ENCODE results near the gene CCDC197. TPM values are rescaled to one million over a fixed set of nuclear protein-coding genes. Genes with fewer than 3 reads are reported as not detected.

The CCDC197 gene
- total and polyA plus RNA-seq, 7 experiments from 2014 or later: not detected

GRCh38 chr14:94029265-94029664 lies 32.2 kb downstream of the CCDC197 start:
- H3K4me3 Mint-ChIP-seq: peak overlapping the region in 2 of 10 donors; percentile 27 to 51
- peaks cover 0 to 2% (median 0%) of the 10 kb centered on the region in 5 donors for H3K36me3 Mint-ChIP-seq
- ATAC-seq (no peak), DNase-seq (no peak)
- peaks cover 0 to 2% (median 0%) of the 10 kb centered on the region in 5 donors for H3K27me3 Mint-ChIP-seq
- Histone ChIP-seq H3K27ac (ENCODE audit: low read depth, low read length) (no peak overlapping the region), H3K4me1 (ENCODE audit: control insufficient read depth in 2 of 2, insufficient read depth in 2 of 2, low read length in 2 of 2) (peaks cover 5 to 12% of the 10 kb centered on the region in 2 donors), H3K9me3 (ENCODE audit: control insufficient read depth in 2 of 3, low read length in 3 of 3) (no peaks in the 10 kb centered on the region), H3K36me3 (ENCODE audit: control insufficient read depth in 2 of 3, insufficient read depth in 3 of 3, low read length in 3 of 3) (no peaks in the 10 kb centered on the region), H3K4me3 (ENCODE audit: low read length) (no peak overlapping the region), H3K27me3 (ENCODE audit: control insufficient read depth in 2 of 2, insufficient read depth in 2 of 2, low read length in 2 of 2) (no peaks in the 10 kb centered on the region)
- H3K9me3 Mint-ChIP-seq: no peaks in the 10 kb centered on the region
- ChIA-PET POLR2A (interaction anchor here (0.5 to 0.7 kb wide), 2 partner anchors 50 to 153 kb away, joined by 3 read pairs; no protein-coding TSS in a partner anchor), CTCF (interaction anchor here (1.2 kb wide), 1 partner anchor 89 kb away, joined by 3 read pairs; no protein-coding TSS in a partner anchor)
- intact Hi-C loops (cut with micrococcal nuclease): no loop called here
- H3K27ac Mint-ChIP-seq: peak overlapping the region in 1 of 9 donors; percentile 1
- peaks cover 10 to 21% (median 14%) of the 10 kb centered on the region in 7 donors for H3K4me1 Mint-ChIP-seq

GRCh38 chr14:94029671-94030203 lies 32.6 kb downstream of the CCDC197 start:
- ATAC-seq: no peak
- intact Hi-C loops (cut with micrococcal nuclease): no loop called here
- peaks cover 0 to 2% (median 0%) of the 10 kb centered on the region in 5 donors for H3K36me3 Mint-ChIP-seq
- no peaks in the 10 kb centered on the region for H3K27me3 ChIP-seq (ENCODE audit: control insufficient read depth in 2 of 2, insufficient read depth in 2 of 2, low read length in 2 of 2)
- no peak overlapping the region for H3K4me3 ChIP-seq (ENCODE audit: low read length)
- H3K27me3 Mint-ChIP-seq: no peaks in the 10 kb centered on the region
- ChIA-PET CTCF (no interaction called here), POLR2A (interaction anchor here (0.7 kb wide), 1 partner anchor 121 kb away, joined by 3 read pairs; no protein-coding TSS in a partner anchor)
- DNase-seq: no peak
- no peak overlapping the region for H3K27ac Mint-ChIP-seq
- no peaks in the 10 kb centered on the region for H3K9me3 ChIP-seq (ENCODE audit: control insufficient read depth in 2 of 3, low read length in 3 of 3)
- H3K27ac ChIP-seq (ENCODE audit: low read depth, low read length): no peak overlapping the region
- peaks cover 5 to 12% of the 10 kb centered on the region in 2 donors for H3K4me1 ChIP-seq (ENCODE audit: control insufficient read depth in 2 of 2, insufficient read depth in 2 of 2, low read length in 2 of 2)
- H3K4me1 Mint-ChIP-seq: peaks cover 10 to 21% (median 14%) of the 10 kb centered on the region in 7 donors
- no peaks in the 10 kb centered on the region for H3K36me3 ChIP-seq (ENCODE audit: control insufficient read depth in 2 of 3, insufficient read depth in 3 of 3, low read length in 3 of 3)
- no peak overlapping the region for H3K4me3 Mint-ChIP-seq
- no peaks in the 10 kb centered on the region for H3K9me3 Mint-ChIP-seq

- H3K4me1 Mint-ChIP-seq: peaks cover 10 to 21% (median 13%) of the 10 kb centered on the region in 7 donors
- CTCF ChIA-PET: no interaction called here
- no peak overlapping the region for H3K27ac ChIP-seq (ENCODE audit: low read depth, low read length)
- no peak overlapping the region for H3K4me3 ChIP-seq (ENCODE audit: low read length)
- no peak overlapping the region for H3K27ac Mint-ChIP-seq
- no peaks in the 10 kb centered on the region for H3K9me3 Mint-ChIP-seq
- no peaks in the 10 kb centered on the region for H3K27me3 Mint-ChIP-seq
- H3K9me3 ChIP-seq (ENCODE audit: control insufficient read depth in 2 of 3, low read length in 3 of 3): no peaks in the 10 kb centered on the region
- DNase-seq: no peak
- peaks cover 5 to 12% of the 10 kb centered on the region in 2 donors for H3K4me1 ChIP-seq (ENCODE audit: control insufficient read depth in 2 of 2, insufficient read depth in 2 of 2, low read length in 2 of 2)
- intact Hi-C loops (cut with micrococcal nuclease): no loop called here
- no peaks in the 10 kb centered on the region for H3K27me3 ChIP-seq (ENCODE audit: control insufficient read depth in 2 of 2, insufficient read depth in 2 of 2, low read length in 2 of 2)
- POLR2A ChIA-PET: interaction anchor here (0.7 kb wide), 1 partner anchor 122 kb away, joined by 3 read pairs; no protein-coding TSS in a partner anchor
- H3K4me3 Mint-ChIP-seq: no peak overlapping the region
- H3K36me3 Mint-ChIP-seq: peaks cover 0 to 2% (median 0%) of the 10 kb centered on the region in 5 donors
- ATAC-seq: no peak
- H3K36me3 ChIP-seq (ENCODE audit: control insufficient read depth in 2 of 3, insufficient read depth in 3 of 3, low read length in 3 of 3): no peaks in the 10 kb centered on the region
Measured at GRCh38 chr14:94030571-94030970, 33.5 kb downstream of the CCDC197 start.

- ATAC-seq: no peak
- CTCF ChIA-PET: interaction anchor here (1.3 kb wide), 1 partner anchor 106 kb away, joined by 3 read pairs; no protein-coding TSS in a partner anchor
- H3K27me3 Mint-ChIP-seq: no peaks in the 10 kb centered on the region
Measured at GRCh38 chr14:94031161-94031882, 34.2 kb downstream of the CCDC197 start.

DNA sequence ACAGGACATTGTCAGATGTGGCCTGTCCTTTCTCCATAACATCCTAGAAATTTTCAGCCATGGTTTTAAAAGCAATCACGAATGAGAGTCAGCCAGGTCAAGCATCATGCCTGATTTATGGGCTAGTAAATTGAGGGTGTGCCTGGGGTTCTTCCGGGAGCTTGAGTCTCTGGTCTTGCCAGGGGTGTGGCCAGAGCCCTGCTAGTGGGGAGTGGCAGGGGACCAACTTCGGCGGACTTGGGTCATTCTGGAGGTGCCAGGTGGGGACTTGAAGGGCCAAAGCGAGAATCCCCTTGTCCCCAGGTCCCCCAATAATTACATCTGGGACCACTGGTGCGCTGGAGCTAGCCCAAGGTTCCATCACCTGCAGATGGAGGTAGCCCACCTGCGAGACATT lies 34.8 kb downstream of the CCDC197 start:
- Mint-ChIP-seq H3K36me3 (peaks cover 0 to 2% (median 0%) of the 10 kb centered on the region in 5 donors), H3K27me3 (no peaks in the 10 kb centered on the region), H3K4me3 (no peak overlapping the region), H3K4me1 (peaks cover 7 to 20% (median 12%) of the 10 kb centered on the region in 7 donors), H3K9me3 (no peaks in the 10 kb centered on the region), H3K27ac (no peak overlapping the region)
- Histone ChIP-seq H3K4me3 (ENCODE audit: low read length) (no peak overlapping the region), H3K36me3 (ENCODE audit: control insufficient read depth in 2 of 3, insufficient read depth in 3 of 3, low read length in 3 of 3) (no peaks in the 10 kb centered on the region), H3K27ac (ENCODE audit: low read depth, low read length) (no peak overlapping the region), H3K9me3 (ENCODE audit: control insufficient read depth in 2 of 3, low read length in 3 of 3) (no peaks in the 10 kb centered on the region), H3K27me3 (ENCODE audit: control insufficient read depth in 2 of 2, insufficient read depth in 2 of 2, low read length in 2 of 2) (no peaks in the 10 kb centered on the region), H3K4me1 (ENCODE audit: control insufficient read depth in 2 of 2, insufficient read depth in 2 of 2, low read length in 2 of 2) (peaks cover 3 to 5% of the 10 kb centered on the region in 2 donors)
- intact Hi-C loops (cut with micrococcal nuclease): no loop called here
- CTCF ChIA-PET: interaction anchor here (1.3 kb wide), 1 partner anchor 105 kb away, joined by 3 read pairs; no protein-coding TSS in a partner anchor
- no peak for ATAC-seq
- POLR2A ChIA-PET: no interaction called here
- DNase-seq: no peak

More at GRCh38 chr14:94031161-94031882, 34.2 kb downstream of the CCDC197 start:
- H3K4me3 Mint-ChIP-seq: no peak overlapping the region
- no peak for DNase-seq
- no peak overlapping the region for H3K4me3 ChIP-seq (ENCODE audit: low read length)
- no peaks in the 10 kb centered on the region for H3K9me3 ChIP-seq (ENCODE audit: control insufficient read depth in 2 of 3, low read length in 3 of 3)
- H3K27ac Mint-ChIP-seq: peak overlapping the region in 1 of 9 donors; percentile 49
- peaks cover 5 to 8% of the 10 kb centered on the region in 2 donors for H3K4me1 ChIP-seq (ENCODE audit: control insufficient read depth in 2 of 2, insufficient read depth in 2 of 2, low read length in 2 of 2)
- H3K27me3 ChIP-seq (ENCODE audit: control insufficient read depth in 2 of 2, insufficient read depth in 2 of 2, low read length in 2 of 2): no peaks in the 10 kb centered on the region
- intact Hi-C loops (cut with micrococcal nuclease): no loop called here
- peaks cover 0 to 2% (median 0%) of the 10 kb centered on the region in 5 donors for H3K36me3 Mint-ChIP-seq
- no peak overlapping the region for H3K27ac ChIP-seq (ENCODE audit: low read depth, low read length)
- H3K36me3 ChIP-seq (ENCODE audit: control insufficient read depth in 2 of 3, insufficient read depth in 3 of 3, low read length in 3 of 3): no peaks in the 10 kb centered on the region
- POLR2A ChIA-PET: no interaction called here
- H3K4me1 Mint-ChIP-seq: peaks cover 4 to 16% (median 7%) of the 10 kb centered on the region in 7 donors
- no peaks in the 10 kb centered on the region for H3K9me3 Mint-ChIP-seq

- Mint-ChIP-seq H3K9me3 (no peaks in the 10 kb centered on the region), H3K27me3 (no peaks in the 10 kb centered on the region), H3K4me1 (peaks cover 3 to 5% (median 4%) of the 10 kb centered on the region in 7 donors), H3K36me3 (peaks cover 0 to 2% (median 0%) of the 10 kb centered on the region in 5 donors), H3K4me3 (no peak overlapping the region), H3K27ac (no peak overlapping the region)
- ATAC-seq (no peak), DNase-seq (no peak)
- Histone ChIP-seq H3K27me3 (ENCODE audit: control insufficient read depth in 2 of 2, insufficient read depth in 2 of 2, low read length in 2 of 2) (no peaks in the 10 kb centered on the region), H3K4me3 (ENCODE audit: low read length) (no peak overlapping the region), H3K9me3 (ENCODE audit: control insufficient read depth in 2 of 3, low read length in 3 of 3) (no peaks in the 10 kb centered on the region), H3K4me1 (ENCODE audit: control insufficient read depth in 2 of 2, insufficient read depth in 2 of 2, low read length in 2 of 2) (no peaks in the 10 kb centered on the region), H3K27ac (ENCODE audit: low read depth, low read length) (no peak overlapping the region), H3K36me3 (ENCODE audit: control insufficient read depth in 2 of 3, insufficient read depth in 3 of 3, low read length in 3 of 3) (no peaks in the 10 kb centered on the region)
- CTCF ChIA-PET: interaction anchor here (0.7 to 4.4 kb wide), 8 partner anchors 9 to 146 kb away, joined by 3 to 74 read pairs (median 5); no protein-coding TSS in a partner anchor
- POLR2A ChIA-PET: interaction anchor here (0.6 kb wide), 1 partner anchor 139 kb away, joined by 3 read pairs; the partner anchor contains the start of gene PPP4R4
- intact Hi-C loops (cut with micrococcal nuclease): no loop called here
Measured at GRCh38 chr14:94034886-94035285, 37.8 kb downstream of the CCDC197 start.
